D721Med (cell line): ENCODE results near the gene AUTS2.
A peak's percentile ranks its signal among the peaks of the same experiment; 100 is the strongest.

Experiments used
- DNase-seq: peaks from one replicate; pipeline ENCODE4 v3.0.0; 2011; ENCODE audit warnings: low spot score; ENCODE audit not compliant: insufficient read length
- FAIRE-seq: peaks from 2 replicates; lab custom pipeline; 2011; peaks lifted over from hg19 to GRCh38; lab: Jason Lieb, UNC
- CTCF ChIP-seq: IDR thresholded peaks from 2 replicates; pipeline ENCODE4 v1.5.1; 2012; ENCODE audit warnings: mild to moderate bottlenecking, control low read depth; ENCODE audit not compliant: insufficient read depth; ENCODE audit errors: missing control alignments

Gene AUTS2

GRCh38 chr7:70595370-70595754 is 997.1 kb downstream of the AUTS2 start:
- DNase-seq (no peak), FAIRE-seq (no peak)
- peak; percentile 3 for TF ChIP-seq CTCF

GRCh38 chr7:70595755-70596597 is 997.7 kb downstream of the AUTS2 start:
- TF ChIP-seq CTCF = no peak
- FAIRE-seq (no peak), DNase-seq (no peak)

- FAIRE-seq (no peak), DNase-seq (no peak)
- TF ChIP-seq CTCF = no peak
Measured at GRCh38 chr7:70596598-70596913, 998.3 kb downstream of the AUTS2 start.

GRCh38 chr7:70597066-70597465 is 998.8 kb downstream of the AUTS2 start:
- FAIRE-seq = no peak
- TF ChIP-seq CTCF = no peak
- no peak for DNase-seq

- DNase-seq = no peak
- no peak for TF ChIP-seq CTCF
- FAIRE-seq = no peak
Measured at GRCh38 chr7:70598976-70599375, 1000.7 kb downstream of the AUTS2 start.

GRCh38 chr7:70599446-70600190 is 1001.3 kb downstream of the AUTS2 start:
- no peak for TF ChIP-seq CTCF
- no peak for DNase-seq
- no peak for FAIRE-seq

- FAIRE-seq (no peak), DNase-seq (no peak)
- TF ChIP-seq CTCF = no peak
Measured at GRCh38 chr7:70600993-70601392, 1002.7 kb downstream of the AUTS2 start.
